HFFc6 (cell line): ENCODE data around the gene NBPF11. TPM values are rescaled to one million over a fixed set of nuclear protein-coding genes. Genes with fewer than 3 reads are reported as not detected.

Experiments
- total RNA-seq, 6 experiments: library from RNA; stranded (reverse); fragmentation: NEBNext Ultra II Directional; extraction: Animal tissue kit (Norgen Biotek cat#: 25700); gene quantifications; 2 replicates in 1 of 6; 3 replicates in 5 of 6; pipeline ENCODE4 v1.2.3, GENCODE V29; 2021

Gene NBPF11
- total RNA-seq, 6 experiments from 2014 or later, result 3.5 to 4.9 (median 4.1) TPM

Other genes with a start within 250 kb of the NBPF11 start
- not detected for gene GJA8, start 249.5 kb downstream of the NBPF11 start, total RNA-seq
- 10 to 100 TPM; 10.9 to 14.7 (median 12.3) TPM for gene GPR89B, start 223.9 kb downstream of the NBPF11 start, total RNA-seq